GM19468 (cell line): ENCODE measurements around the gene KRTAP12-4.
"Not testable (repeated sequence)": the region's sequence is repeated elsewhere in the genome, so short reads cannot be mapped to it uniquely, and the experiment has no call there.

ENCODE experiments used
- ATAC-seq: cut with Tn5 transposase; IDR thresholded peaks from one replicate; pipeline ENCODE4 v1.9.1; 2021; ENCODE audit warnings: mild to moderate bottlenecking, moderate library complexity, moderate number of reproducible peaks; ENCODE audit not compliant: unreplicated experiment; ENCODE audit errors: extremely low read depth

Gene KRTAP12-4

GRCh38 chr21:44637018-44637850, 17.2 kb downstream of the KRTAP12-4 start, which contains the start of gene KRTAP10-10:
KRTAP10-10 (plus strand) TSS chr21:44637356; CDS start chr21:44637418, 62 bp downstream.
- ATAC-seq, result no peak

- no peak for ATAC-seq
Observed at GRCh38 chr21:44636209-44637017, 18.0 kb downstream of the KRTAP12-4 start.

- ATAC-seq, result no peak
Observed at GRCh38 chr21:44632067-44632466, 22.4 kb downstream of the KRTAP12-4 start.

GRCh38 chr21:44630440-44630839, 24.0 kb downstream of the KRTAP12-4 start:
- no peak for ATAC-seq

GRCh38 chr21:44628707-44629391, 25.6 kb downstream of the KRTAP12-4 start:
- no peak for ATAC-seq

- ATAC-seq, result not testable (repeated sequence)
Observed at GRCh38 chr21:44627831-44628233, 26.6 kb downstream of the KRTAP12-4 start.

GRCh38 chr21:44627181-44627822, 27.2 kb downstream of the KRTAP12-4 start:
- ATAC-seq, result not testable (repeated sequence)

- no peak for ATAC-seq
Observed at GRCh38 chr21:44626673-44627143, 27.8 kb downstream of the KRTAP12-4 start, which contains the start of gene KRTAP10-9. KRTAP10-9 (plus strand) TSS chr21:44627093; CDS start chr21:44627172, 79 bp downstream.

GRCh38 chr21:44626262-44626661, 28.2 kb downstream of the KRTAP12-4 start:
- no peak for ATAC-seq

- no peak for ATAC-seq
Observed at GRCh38 chr21:44625756-44626155, 28.7 kb downstream of the KRTAP12-4 start.

- ATAC-seq, result no peak
Observed at GRCh38 chr21:44623575-44623974, 30.9 kb downstream of the KRTAP12-4 start.

- no peak for ATAC-seq
Observed at GRCh38 chr21:44619886-44620285, 34.6 kb downstream of the KRTAP12-4 start.

GRCh38 chr21:44618909-44619308, 35.5 kb downstream of the KRTAP12-4 start:
- ATAC-seq, result no peak

- ATAC-seq, result no peak
Observed at GRCh38 chr21:44618504-44618903, 36.0 kb downstream of the KRTAP12-4 start.

- ATAC-seq, result no peak
Observed at GRCh38 chr21:44617071-44617501, 37.4 kb downstream of the KRTAP12-4 start.

- ATAC-seq, result no peak
Observed at GRCh38 chr21:44616591-44616926, 37.9 kb downstream of the KRTAP12-4 start.

GRCh38 chr21:44615911-44616590, 38.4 kb downstream of the KRTAP12-4 start:
- no peak for ATAC-seq

GRCh38 chr21:44615466-44615865, 39.0 kb downstream of the KRTAP12-4 start:
- ATAC-seq, result no peak

- ATAC-seq, result no peak
Observed at GRCh38 chr21:44614961-44615391, 39.5 kb downstream of the KRTAP12-4 start.
